HG03460 (cell line): ENCODE data around the gene DNAL1.
"Not testable (repeated sequence)": the region's sequence is repeated elsewhere in the genome, so short reads cannot be mapped to it uniquely, and the experiment has no call there.

Experiments used
- ATAC-seq: cut with Tn5 transposase; IDR thresholded peaks from one replicate; pipeline ENCODE4 v1.9.1; 2021; ENCODE audit not compliant: unreplicated experiment

DNAL1 gene

GRCh38 chr14:73696466-73697400, 51.9 kb downstream of the DNAL1 start:
- peak; percentile 74 for ATAC-seq

DNA sequence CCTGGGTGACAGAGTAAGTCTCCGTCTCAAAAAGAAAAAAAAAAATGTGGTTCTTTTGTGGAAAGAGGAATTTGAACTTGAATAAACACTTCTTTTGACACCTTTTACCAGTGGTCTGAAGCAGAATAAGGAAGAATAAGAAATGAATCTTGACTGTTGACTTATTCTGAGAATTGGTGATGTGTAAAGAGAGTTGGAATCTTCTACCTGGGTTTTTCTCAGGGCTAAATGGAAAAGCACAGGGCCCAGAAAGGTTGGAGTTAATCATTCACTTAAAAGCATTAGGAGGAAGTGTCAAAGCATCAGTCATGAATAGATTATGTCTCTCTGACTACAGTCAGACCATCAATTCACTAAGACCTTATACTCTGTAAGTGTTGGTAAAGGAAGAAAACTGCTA, 55.5 kb downstream of the DNAL1 start:
- ATAC-seq, result peak; percentile 52

- not testable (repeated sequence) for ATAC-seq
Measured at GRCh38 chr14:73708076-73708475, 63.3 kb downstream of the DNAL1 start.

GRCh38 chr14:73709904-73710469, 65.2 kb downstream of the DNAL1 start:
- ATAC-seq, result no peak

DNA sequence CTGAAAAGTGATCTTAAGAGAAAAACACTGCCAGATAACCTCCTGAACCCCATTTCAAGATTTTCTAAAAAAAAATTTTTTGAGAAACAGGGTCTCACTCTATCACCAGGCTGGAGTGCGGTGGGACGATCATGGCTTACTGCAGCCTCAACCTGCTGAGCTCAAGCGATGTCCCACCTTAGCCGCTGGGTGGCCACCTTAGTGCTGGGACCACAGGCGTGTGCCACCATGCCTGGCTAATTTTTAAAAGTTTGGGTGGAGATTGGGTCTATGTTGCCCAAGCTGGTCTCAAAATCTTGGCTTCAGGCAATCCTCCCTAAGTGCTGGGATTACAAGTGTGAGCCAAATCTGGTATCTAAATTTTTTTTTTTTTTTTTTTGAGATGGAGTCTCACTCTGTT, 66.0 kb downstream of the DNAL1 start:
- no peak for ATAC-seq

DNA sequence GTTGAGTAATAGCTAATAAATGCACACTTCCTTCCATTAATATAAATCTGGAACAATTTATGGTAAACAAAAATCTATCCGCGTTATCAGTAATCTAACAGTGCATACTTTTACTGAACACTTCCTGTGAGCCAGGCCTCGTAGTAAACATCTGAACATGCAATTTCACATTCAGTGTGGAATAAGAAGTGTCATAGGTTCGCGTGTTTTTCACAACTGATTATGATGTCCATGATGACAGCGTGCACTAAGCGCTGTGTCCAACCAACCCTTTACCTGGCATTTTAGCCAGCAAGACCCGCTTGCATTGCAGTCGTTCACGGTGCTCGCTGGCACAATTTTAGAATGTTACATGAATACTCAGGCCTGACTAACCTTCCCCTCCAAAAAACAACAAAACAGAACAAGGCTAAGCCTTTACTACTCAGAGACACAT, 67.3 kb downstream of the DNAL1 start:
- no peak for ATAC-seq

GRCh38 chr14:73712540-73713180, 67.9 kb downstream of the DNAL1 start:
- ATAC-seq, result no peak

- no peak for ATAC-seq
Measured at GRCh38 chr14:73713206-73713802, 68.5 kb downstream of the DNAL1 start.

- ATAC-seq, result peak; percentile 62
Measured at GRCh38 chr14:73713803-73714655, 69.2 kb downstream of the DNAL1 start, which contains the start of gene PNMA1. Gene PNMA1, minus strand, starts transcription at chr14:73714384. Its CDS starts 745 bp downstream, at chr14:73713639.

DNA sequence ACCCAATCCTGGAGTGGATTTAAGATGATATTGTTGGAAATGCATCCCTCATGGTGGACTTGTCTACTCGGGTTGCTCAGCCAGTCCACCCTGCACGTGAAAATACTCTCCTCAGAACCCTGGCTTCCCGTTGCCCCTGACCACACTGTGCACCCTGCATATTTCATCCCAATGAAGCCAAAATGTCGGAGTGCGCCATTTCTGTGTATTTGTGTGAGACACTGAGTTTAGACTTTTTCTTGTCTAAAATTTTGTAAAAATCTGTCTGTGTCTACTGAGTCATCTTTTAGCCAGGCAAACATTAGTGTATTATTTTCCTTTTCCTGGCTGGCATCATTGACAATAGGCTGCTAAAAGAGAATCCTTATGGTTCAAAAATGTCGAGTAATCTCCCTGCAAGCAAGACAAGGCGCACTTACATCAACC, 69.9 kb downstream of the DNAL1 start:
- ATAC-seq, result peak; percentile 6

DNA sequence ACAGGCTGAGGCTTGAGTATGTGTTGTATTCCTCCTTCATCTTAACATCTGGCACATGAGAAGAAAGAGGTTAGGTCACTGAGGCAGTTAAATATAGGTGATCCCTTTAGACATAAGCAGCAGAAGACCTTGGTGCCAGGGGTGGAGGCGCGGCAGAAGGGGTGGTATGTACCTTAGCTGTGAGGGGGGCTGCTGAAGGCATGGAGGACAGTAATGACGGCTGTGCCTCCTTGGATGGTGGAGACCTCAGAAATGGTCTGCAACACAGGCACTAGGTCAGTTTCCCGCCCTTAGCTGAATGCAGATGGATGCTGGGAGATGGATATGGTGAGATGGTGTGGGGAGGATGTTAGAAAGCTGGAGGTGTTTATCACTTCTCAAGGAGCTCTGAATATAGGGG, 70.9 kb downstream of the DNAL1 start:
- ATAC-seq, result no peak

GRCh38 chr14:73717266-73717665, 72.5 kb downstream of the DNAL1 start:
- ATAC-seq, result no peak

- no peak for ATAC-seq
Measured at GRCh38 chr14:73717711-73718417, 73.1 kb downstream of the DNAL1 start.

- no peak for ATAC-seq
Measured at GRCh38 chr14:73718418-73719251, 73.8 kb downstream of the DNAL1 start.

DNA sequence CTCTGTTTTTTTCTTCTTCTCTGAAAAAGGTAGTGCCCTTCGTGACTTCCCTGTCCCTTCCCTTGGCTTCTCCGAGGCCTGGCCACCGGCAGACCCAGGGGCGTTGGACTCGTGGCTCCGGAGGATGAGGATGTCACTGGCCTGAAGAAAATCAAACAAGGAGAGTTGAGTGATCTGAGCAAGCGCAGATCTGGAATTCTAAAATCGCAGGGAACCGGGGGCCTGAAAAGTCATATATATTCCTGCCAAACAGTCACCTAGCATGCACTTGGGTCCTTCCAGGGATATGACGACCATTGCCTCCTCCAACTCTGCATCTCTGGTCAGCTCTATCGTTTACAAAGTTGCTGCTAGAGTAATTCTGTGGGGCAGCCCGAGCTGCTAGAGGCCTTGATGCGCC, 74.6 kb downstream of the DNAL1 start:
- ATAC-seq, result no peak

DNA sequence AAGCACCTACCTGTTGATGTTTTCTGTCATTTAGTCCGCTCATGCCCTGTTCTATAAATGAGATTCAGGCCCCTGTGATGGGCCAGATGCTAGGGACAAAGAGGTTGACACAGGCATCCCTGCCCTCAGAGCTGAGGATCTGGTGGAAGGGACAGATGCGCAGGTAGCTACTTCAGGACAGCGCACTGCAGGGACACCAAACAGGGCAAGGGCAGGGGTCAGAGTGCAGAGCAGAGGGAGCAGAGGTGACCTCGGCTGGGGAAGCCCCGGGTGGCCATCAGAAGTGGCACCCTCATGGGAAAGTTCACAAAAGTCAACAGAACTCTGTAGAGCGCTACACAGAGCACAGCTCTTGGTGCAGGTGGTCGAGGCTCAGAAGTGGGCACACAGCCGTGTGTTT, 75.0 kb downstream of the DNAL1 start:
- ATAC-seq, result no peak

- no peak for ATAC-seq
Measured at GRCh38 chr14:73720636-73721035, 75.8 kb downstream of the DNAL1 start.

GRCh38 chr14:73721101-73721821, 76.5 kb downstream of the DNAL1 start:
- no peak for ATAC-seq
